Measurements from ENCODE around the gene TGFBR3. TPM values are rescaled to one million over a fixed set of nuclear protein-coding genes. Genes with fewer than 3 reads are reported as not detected.

The TGFBR3 gene
- total and polyA plus RNA-seq, 5 donors from 2014 or later, result 15.8 to 47.5 (median 20.0) TPM

- Mint-ChIP-seq H3K4me1 (peaks cover 2 to 18% (median 10%) of the 10 kb centered on the region in 4 donors), H3K27ac (peak overlapping the region in 1 of 3 donors; percentile 21), H3K36me3 (peaks cover 48% of the 10 kb centered on the region), H3K9me3 (peaks cover 0 to 1% (median 0%) of the 10 kb centered on the region in 7 donors), H3K27me3 (no peaks in the 10 kb centered on the region), H3K4me3 (no peak overlapping the region)
- Histone ChIP-seq H3K27ac (ENCODE audit: insufficient read depth, low read length, poor library complexity, severe bottlenecking) (no peak overlapping the region), H3K9me3 (ENCODE audit: control insufficient read depth in 2 of 2, low read length in 2 of 2) (no peaks in the 10 kb centered on the region), H3K4me3 (ENCODE audit: low read depth, low read length) (no peak overlapping the region), H3K4me1 (ENCODE audit: control insufficient read depth, insufficient read depth, low read length, poor library complexity, severe bottlenecking) (peaks cover 9% of the 10 kb centered on the region), H3K36me3 (ENCODE audit: control insufficient read depth, insufficient read depth, low read length) (peaks cover 7% of the 10 kb centered on the region), H3K27me3 (ENCODE audit: control insufficient read depth, insufficient read depth, low read length) (no peaks in the 10 kb centered on the region)
- ATAC-seq (ENCODE audit: low read depth in 2 of 2) (no peak), DNase-seq (no peak)
Observed at GRCh38 chr1:91689641-91690481, 196.1 kb downstream of the TGFBR3 start.

GRCh38 chr1:91687452-91687851 is 198.5 kb downstream of the TGFBR3 start:
- no peak for ATAC-seq (ENCODE audit: low read depth in 2 of 2)
- no peak overlapping the region for H3K4me3 Mint-ChIP-seq
- peaks cover 0 to 1% (median 0%) of the 10 kb centered on the region in 7 donors for H3K9me3 Mint-ChIP-seq
- Histone ChIP-seq H3K27ac (ENCODE audit: insufficient read depth, low read length, poor library complexity, severe bottlenecking) (no peak overlapping the region), H3K4me1 (ENCODE audit: control insufficient read depth, insufficient read depth, low read length, poor library complexity, severe bottlenecking) (peaks cover 14% of the 10 kb centered on the region), H3K9me3 (ENCODE audit: control insufficient read depth in 2 of 2, low read length in 2 of 2) (no peaks in the 10 kb centered on the region), H3K27me3 (ENCODE audit: control insufficient read depth, insufficient read depth, low read length) (no peaks in the 10 kb centered on the region), H3K36me3 (ENCODE audit: control insufficient read depth, insufficient read depth, low read length) (peaks cover 3% of the 10 kb centered on the region), H3K4me3 (ENCODE audit: low read depth, low read length) (no peak overlapping the region)
- H3K36me3 Mint-ChIP-seq, result peaks cover 35% of the 10 kb centered on the region
- H3K27ac Mint-ChIP-seq, result peak overlapping the region in 1 of 3 donors; percentile 9
- peaks cover 6 to 23% (median 15%) of the 10 kb centered on the region in 4 donors for H3K4me1 Mint-ChIP-seq
- DNase-seq, result no peak
- no peaks in the 10 kb centered on the region for H3K27me3 Mint-ChIP-seq

GRCh38 chr1:91685994-91686393 is 200.0 kb downstream of the TGFBR3 start:
- no peak overlapping the region for H3K4me3 Mint-ChIP-seq
- H3K27ac ChIP-seq (ENCODE audit: insufficient read depth, low read length, poor library complexity, severe bottlenecking), result no peak overlapping the region

GRCh38 chr1:91684481-91685196 is 201.3 kb downstream of the TGFBR3 start:
- H3K9me3 ChIP-seq (ENCODE audit: control insufficient read depth in 2 of 2, low read length in 2 of 2), result no peaks in the 10 kb centered on the region
- Mint-ChIP-seq H3K36me3 (peaks cover 31% of the 10 kb centered on the region), H3K4me1 (peaks cover 6 to 20% (median 11%) of the 10 kb centered on the region in 4 donors), H3K9me3 (peaks cover 0 to 1% (median 0%) of the 10 kb centered on the region in 7 donors), H3K27ac (peak overlapping the region in 2 of 3 donors; percentile 26 to 67), H3K27me3 (no peaks in the 10 kb centered on the region), H3K4me3 (peak overlapping the region in 1 of 4 donors; percentile 13)
- no peak overlapping the region for H3K4me3 ChIP-seq (ENCODE audit: low read depth, low read length)
- H3K4me1 ChIP-seq (ENCODE audit: control insufficient read depth, insufficient read depth, low read length, poor library complexity, severe bottlenecking), result peaks cover 10% of the 10 kb centered on the region
- no peak overlapping the region for H3K27ac ChIP-seq (ENCODE audit: insufficient read depth, low read length, poor library complexity, severe bottlenecking)
- DNase-seq (peak in 1 of 3 donors; percentile 32), ATAC-seq (ENCODE audit: low read depth in 2 of 2) (peak in 1 of 2 donors; percentile 42)
- peaks cover 2% of the 10 kb centered on the region for H3K36me3 ChIP-seq (ENCODE audit: control insufficient read depth, insufficient read depth, low read length)
- no peaks in the 10 kb centered on the region for H3K27me3 ChIP-seq (ENCODE audit: control insufficient read depth, insufficient read depth, low read length)

More at GRCh38 chr1:91685994-91686393, 200.0 kb downstream of the TGFBR3 start:
- DNase-seq (no peak), ATAC-seq (ENCODE audit: low read depth in 2 of 2) (no peak)
- no peaks in the 10 kb centered on the region for H3K27me3 ChIP-seq (ENCODE audit: control insufficient read depth, insufficient read depth, low read length)
- Mint-ChIP-seq H3K9me3 (peaks cover 0 to 1% (median 0%) of the 10 kb centered on the region in 7 donors), H3K27ac (no peak overlapping the region), H3K27me3 (no peaks in the 10 kb centered on the region), H3K4me1 (peaks cover 6 to 23% (median 15%) of the 10 kb centered on the region in 4 donors), H3K36me3 (peaks cover 27% of the 10 kb centered on the region)
- H3K4me1 ChIP-seq (ENCODE audit: control insufficient read depth, insufficient read depth, low read length, poor library complexity, severe bottlenecking), result peaks cover 14% of the 10 kb centered on the region
- no peaks in the 10 kb centered on the region for H3K9me3 ChIP-seq (ENCODE audit: control insufficient read depth in 2 of 2, low read length in 2 of 2)
- no peak overlapping the region for H3K4me3 ChIP-seq (ENCODE audit: low read depth, low read length)
- peaks cover 2% of the 10 kb centered on the region for H3K36me3 ChIP-seq (ENCODE audit: control insufficient read depth, insufficient read depth, low read length)

- DNase-seq, result no peak
- H3K27ac ChIP-seq (ENCODE audit: insufficient read depth, low read length, poor library complexity, severe bottlenecking), result no peak overlapping the region
- H3K27me3 ChIP-seq (ENCODE audit: control insufficient read depth, insufficient read depth, low read length), result no peaks in the 10 kb centered on the region
- Mint-ChIP-seq H3K27me3 (no peaks in the 10 kb centered on the region), H3K4me3 (no peak overlapping the region), H3K27ac (no peak overlapping the region), H3K36me3 (peaks cover 26% of the 10 kb centered on the region), H3K4me1 (peaks cover 6 to 12% (median 11%) of the 10 kb centered on the region in 4 donors), H3K9me3 (peaks cover 0 to 1% (median 0%) of the 10 kb centered on the region in 7 donors)
- no peak for ATAC-seq (ENCODE audit: low read depth in 2 of 2)
- no peaks in the 10 kb centered on the region for H3K9me3 ChIP-seq (ENCODE audit: control insufficient read depth in 2 of 2, low read length in 2 of 2)
- H3K4me3 ChIP-seq (ENCODE audit: low read depth, low read length), result no peak overlapping the region
- peaks cover 10% of the 10 kb centered on the region for H3K4me1 ChIP-seq (ENCODE audit: control insufficient read depth, insufficient read depth, low read length, poor library complexity, severe bottlenecking)
- peaks cover 2% of the 10 kb centered on the region for H3K36me3 ChIP-seq (ENCODE audit: control insufficient read depth, insufficient read depth, low read length)
Observed at GRCh38 chr1:91683598-91683951, 202.4 kb downstream of the TGFBR3 start.

DNA sequence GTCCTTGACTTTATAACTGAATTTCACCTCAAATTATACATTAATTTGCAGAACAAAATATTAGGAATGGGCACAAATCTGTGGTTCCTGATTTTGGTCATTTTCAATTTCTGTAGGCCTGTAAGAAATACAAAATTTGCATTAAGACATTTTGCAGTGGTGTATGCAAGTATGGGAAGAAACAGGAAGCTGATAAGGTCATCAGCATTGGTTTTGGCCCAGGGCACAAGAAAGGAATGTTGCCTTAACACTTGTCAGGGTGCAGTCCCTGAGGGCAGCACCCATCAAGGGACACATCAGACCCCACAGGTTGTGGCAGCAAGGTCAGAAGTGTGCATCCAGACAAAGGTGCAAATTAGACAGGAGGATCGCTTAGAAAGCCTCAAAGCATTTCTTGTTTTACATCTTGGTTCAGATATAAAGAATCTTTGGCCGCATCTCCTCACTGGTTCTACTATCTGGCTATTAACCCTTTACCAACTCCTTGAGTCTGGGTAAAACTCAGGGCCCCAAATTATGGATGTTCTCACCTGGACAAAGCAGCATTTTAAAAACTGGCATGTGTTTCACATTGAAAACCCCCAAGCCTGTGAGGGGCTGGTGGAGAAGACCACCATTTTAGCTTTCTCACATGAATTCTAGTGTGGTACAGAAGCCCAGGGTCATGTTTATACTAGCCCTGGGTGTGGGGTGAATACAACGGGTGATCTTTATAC is 202.9 kb downstream of the TGFBR3 start:
- peaks cover 10% of the 10 kb centered on the region for H3K4me1 ChIP-seq (ENCODE audit: control insufficient read depth, insufficient read depth, low read length, poor library complexity, severe bottlenecking)
- no peak for ATAC-seq (ENCODE audit: low read depth in 2 of 2)
- H3K4me3 Mint-ChIP-seq, result no peak overlapping the region
- H3K27me3 Mint-ChIP-seq, result no peaks in the 10 kb centered on the region
- no peaks in the 10 kb centered on the region for H3K9me3 ChIP-seq (ENCODE audit: control insufficient read depth in 2 of 2, low read length in 2 of 2)
- H3K9me3 Mint-ChIP-seq, result peaks cover 0 to 1% (median 0%) of the 10 kb centered on the region in 7 donors
- H3K27me3 ChIP-seq (ENCODE audit: control insufficient read depth, insufficient read depth, low read length), result no peaks in the 10 kb centered on the region
- peaks cover 24% of the 10 kb centered on the region for H3K36me3 Mint-ChIP-seq
- peaks cover 2% of the 10 kb centered on the region for H3K36me3 ChIP-seq (ENCODE audit: control insufficient read depth, insufficient read depth, low read length)
- no peak for DNase-seq
- H3K27ac ChIP-seq (ENCODE audit: insufficient read depth, low read length, poor library complexity, severe bottlenecking), result no peak overlapping the region
- no peak overlapping the region for H3K4me3 ChIP-seq (ENCODE audit: low read depth, low read length)
- peaks cover 6 to 11% (median 11%) of the 10 kb centered on the region in 4 donors for H3K4me1 Mint-ChIP-seq
- no peak overlapping the region for H3K27ac Mint-ChIP-seq

DNA sequence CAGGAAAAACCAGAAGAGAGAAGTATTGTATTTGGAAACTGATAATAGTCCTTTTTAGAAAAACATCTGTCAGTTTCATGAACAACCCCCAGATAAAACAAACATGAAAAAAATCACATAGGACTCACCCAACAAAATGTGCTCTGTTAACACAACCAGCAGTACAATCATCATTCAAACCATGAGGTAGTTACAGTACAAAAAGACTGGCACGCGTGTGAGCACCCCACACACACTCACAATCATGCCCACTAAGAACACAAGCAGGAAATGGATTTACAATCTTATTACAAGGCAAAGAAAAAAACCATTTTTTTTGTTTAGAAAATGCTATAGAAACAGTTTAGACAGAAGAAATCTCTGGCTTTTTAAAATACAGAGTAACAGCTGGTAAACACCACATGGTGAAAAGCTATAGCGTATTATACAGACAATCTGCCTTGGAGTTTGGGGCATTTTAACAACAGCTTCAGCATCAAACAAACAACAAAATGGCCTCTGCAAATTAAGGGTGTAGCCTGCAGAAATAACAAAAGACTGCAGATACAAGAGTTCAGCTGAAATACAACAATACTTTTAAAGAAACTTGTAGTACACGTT is 205.3 kb downstream of the TGFBR3 start:
- Histone ChIP-seq H3K4me3 (ENCODE audit: low read depth, low read length) (no peak overlapping the region), H3K27me3 (ENCODE audit: control insufficient read depth, insufficient read depth, low read length) (no peaks in the 10 kb centered on the region), H3K27ac (ENCODE audit: insufficient read depth, low read length, poor library complexity, severe bottlenecking) (no peak overlapping the region), H3K36me3 (ENCODE audit: control insufficient read depth, insufficient read depth, low read length) (peaks cover 2% of the 10 kb centered on the region), H3K9me3 (ENCODE audit: control insufficient read depth in 2 of 2, low read length in 2 of 2) (no peaks in the 10 kb centered on the region), H3K4me1 (ENCODE audit: control insufficient read depth, insufficient read depth, low read length, poor library complexity, severe bottlenecking) (peaks cover 10% of the 10 kb centered on the region)
- no peak overlapping the region for H3K4me3 Mint-ChIP-seq
- peaks cover 14% of the 10 kb centered on the region for H3K36me3 Mint-ChIP-seq
- peak overlapping the region in 1 of 3 donors; percentile 21 for H3K27ac Mint-ChIP-seq
- H3K9me3 Mint-ChIP-seq, result peaks cover 0 to 1% (median 0%) of the 10 kb centered on the region in 7 donors
- H3K27me3 Mint-ChIP-seq, result no peaks in the 10 kb centered on the region
- DNase-seq, result no peak
- no peak for ATAC-seq (ENCODE audit: low read depth in 2 of 2)
- H3K4me1 Mint-ChIP-seq, result peaks cover 6 to 11% (median 11%) of the 10 kb centered on the region in 4 donors
